Measurements from ENCODE around the gene DDX28.

DNA sequence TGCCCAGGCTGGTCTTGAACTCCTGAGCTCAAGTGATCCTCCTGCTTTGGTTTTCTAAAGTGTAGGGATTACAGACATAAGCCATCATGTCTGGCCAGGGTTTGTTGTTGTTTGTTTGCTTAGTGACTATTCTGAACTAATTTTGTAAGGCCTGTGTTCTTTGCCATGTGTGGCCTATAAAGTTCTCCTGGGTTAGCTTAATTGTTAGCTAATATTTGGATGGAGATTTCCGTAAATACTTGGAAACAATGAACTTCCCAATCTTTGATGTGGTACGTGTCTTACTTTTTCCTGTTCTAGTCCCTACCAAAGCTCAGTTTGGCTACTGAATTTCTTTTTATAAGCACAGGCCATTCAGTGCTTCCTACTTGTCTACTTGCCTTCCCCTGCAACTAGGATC is 25.0 kb upstream of the DDX28 start:
- no peak for TF ChIP-seq EZH2 (IDR thresholded peaks at IDR 0.05)
- TF ChIP-seq POLR2AphosphoS5 (IDR thresholded peaks at IDR 0.05; ENCODE audit: borderline replicate concordance, low read depth, low read length), result no peak
- TF ChIP-seq FOXP2 (optimal IDR thresholded peaks at IDR 0.05; ENCODE audit: control extremely low read depth, extremely low read length, insufficient read depth), result no peak
